Endodermal cell (in vitro differentiated cells): ENCODE results near the gene TNF. TPM values are rescaled to one million over a fixed set of nuclear protein-coding genes. Genes with fewer than 3 reads are reported as not detected.
"Not testable (repeated sequence)": the region's sequence is repeated elsewhere in the genome, so short reads cannot be mapped to it uniquely, and the experiment has no call there.

Source experiments
- DNase-seq: peaks from one replicate; pipeline ENCODE4 v3.0.0-alpha.2; 2017
- H3K27ac ChIP-seq: 2 replicates; pipeline ENCODE4 v1.5.1; 2013; ENCODE audit warnings: mild to moderate bottlenecking, low read depth, low read length, moderate library complexity
- H3K27me3 ChIP-seq: 2 replicates; pipeline ENCODE4 v1.6.1; 2013; ENCODE audit warnings: mild to moderate bottlenecking, low read length, moderate library complexity; ENCODE audit not compliant: insufficient read depth, control insufficient read depth, poor library complexity, severe bottlenecking
- H3K36me3 ChIP-seq: 2 replicates; pipeline ENCODE4 v1.7.0; 2013; ENCODE audit warnings: mild to moderate bottlenecking, low read length, moderate library complexity; ENCODE audit not compliant: control insufficient read depth, insufficient read depth
- H3K4me1 ChIP-seq: one replicate; pipeline ENCODE4 v1.7.0; 2013; ENCODE audit warnings: low read length; ENCODE audit not compliant: control insufficient read depth, insufficient read depth
- H3K4me3 ChIP-seq: 2 replicates; pipeline ENCODE4 v1.5.1; 2013; ENCODE audit warnings: mild to moderate bottlenecking, low read length, moderate library complexity
- H3K9ac ChIP-seq: 2 replicates; pipeline ENCODE4 v1.6.1; 2013; ENCODE audit warnings: mild to moderate bottlenecking, low read length, moderate library complexity; ENCODE audit not compliant: poor library complexity, severe bottlenecking; ENCODE audit errors: extremely low read depth
- H3K9me3 ChIP-seq: 2 replicates; pipeline ENCODE4 v1.6.1; 2013; ENCODE audit warnings: mild to moderate bottlenecking, low read length, moderate library complexity; ENCODE audit not compliant: control insufficient read depth
- H3K27ac Mint-ChIP-seq: 2 replicates; pipeline ENCODE4 v1.8.0; 2020; ENCODE audit warnings: mixed read lengths
- H3K27me3 Mint-ChIP-seq: 2 replicates; pipeline ENCODE4 v1.8.0; 2021; ENCODE audit warnings: mild to moderate bottlenecking, mixed read lengths; ENCODE audit not compliant: insufficient read depth
- H3K36me3 Mint-ChIP-seq: 2 replicates; pipeline ENCODE4 v1.8.0; 2020; ENCODE audit warnings: low read depth, mixed read lengths
- H3K4me1 Mint-ChIP-seq: 2 replicates; pipeline ENCODE4 v1.8.0; 2020; ENCODE audit warnings: mixed read lengths
- H3K4me3 Mint-ChIP-seq: 2 replicates; pipeline ENCODE4 v1.8.0; 2020; ENCODE audit warnings: mild to moderate bottlenecking, moderate library complexity, mixed read lengths
- H3K9me3 Mint-ChIP-seq: 2 replicates; pipeline ENCODE4 v1.8.0; 2020; ENCODE audit warnings: mild to moderate bottlenecking, mixed read lengths
- CTCF ChIP-seq: fragments of 200-600 bp; sonication (generic); conservative IDR thresholded peaks from 2 replicates; pipeline ENCODE4 v1.5.0; 2021; ENCODE audit warnings: antibody characterized with exemption, mild to moderate bottlenecking
- WGBS, 2 experiments: methylation state at CpG; one replicate each; pipeline versions ENCODE4 v1.1.5 to v1.1.7; 2013; ENCODE audit warnings: missing lambda C conversion rate in 2 of 2, mixed read lengths in 1 of 2; ENCODE audit not compliant: insufficient coverage in 1 of 2, insufficient read length in 1 of 2; 5-methylcytosine and 5-hydroxymethylcytosine counted together
- total RNA-seq, 2 donors: library from RNA; stranded (reverse); fragmentation: NEBNext Ultra II Directional in 1 of 2; extraction: Animal tissue kit (Norgen Biotek cat#: 25700) in 1 of 2; gene quantifications; 2 replicates in 1 of 2; 3 replicates in 1 of 2; pipeline ENCODE4 v1.2.1, GENCODE V29; 2021

TNF gene
- total RNA-seq, 2 donors from 2014 or later = not detected

GRCh38 chr6:31548544-31548873, 26.9 kb upstream of the TNF start:
- no peak for DNase-seq

GRCh38 chr6:31551371-31551770, 24.0 kb upstream of the TNF start:
- DNase-seq = peak; percentile 86
- H3K27ac Mint-ChIP-seq, H3K27me3 Mint-ChIP-seq: not testable (repeated sequence)

More at GRCh38 chr6:31548544-31548873, 26.9 kb upstream of the TNF start:
- Histone ChIP-seq H3K4me3 (peak overlapping the region; percentile 77), H3K9me3 (no peaks in the 10 kb centered on the region), H3K4me1 (peaks cover 5% of the 10 kb centered on the region), H3K27ac (no peak overlapping the region), H3K36me3 (peaks cover 29% of the 10 kb centered on the region), H3K9ac (no peak overlapping the region), H3K27me3 (no peaks in the 10 kb centered on the region)
- no peak for TF ChIP-seq CTCF
- no peaks in the 10 kb centered on the region for H3K27me3 Mint-ChIP-seq
- peaks cover 12% of the 10 kb centered on the region for H3K4me1 Mint-ChIP-seq
- peaks cover 28% of the 10 kb centered on the region for H3K36me3 Mint-ChIP-seq
- H3K4me3 Mint-ChIP-seq = peak overlapping the region; percentile 54
- WGBS, 2 experiments = 88 to 100% methylated on average over 1 to 2 of the region's 2 CpGs
- no peak overlapping the region for H3K27ac Mint-ChIP-seq
- H3K9me3 Mint-ChIP-seq = no peaks in the 10 kb centered on the region

GRCh38 chr6:31556307-31556706, 19.1 kb upstream of the TNF start:
- H3K4me1 Mint-ChIP-seq = no peaks in the 10 kb centered on the region
- no peaks in the 10 kb centered on the region for H3K9me3 Mint-ChIP-seq

More at GRCh38 chr6:31551371-31551770, 24.0 kb upstream of the TNF start:
- H3K9me3 ChIP-seq, H3K4me1 ChIP-seq, H3K9ac ChIP-seq, H3K27me3 ChIP-seq, H3K4me1 Mint-ChIP-seq, H3K27ac ChIP-seq, H3K4me3 ChIP-seq, H3K9me3 Mint-ChIP-seq, H3K4me3 Mint-ChIP-seq: not testable (repeated sequence)
- peaks cover 37% of the 10 kb centered on the region for H3K36me3 ChIP-seq
- peak; percentile 80 for TF ChIP-seq CTCF
- peaks cover 33% of the 10 kb centered on the region for H3K36me3 Mint-ChIP-seq
- WGBS, 2 experiments = 75 to 76% methylated on average over 4 to 5 of the region's 5 CpGs

More at GRCh38 chr6:31556307-31556706, 19.1 kb upstream of the TNF start:
- DNase-seq = no peak
- Mint-ChIP-seq H3K4me3 (no peak overlapping the region), H3K27ac (no peak overlapping the region), H3K36me3 (peaks cover 26% of the 10 kb centered on the region), H3K27me3 (no peaks in the 10 kb centered on the region)
- H3K27ac ChIP-seq = no peak overlapping the region
- peaks cover 33% of the 10 kb centered on the region for H3K36me3 ChIP-seq
- WGBS, 2 experiments = 94% methylated on average over 3 of the region's 3 CpGs; no CpG with 5 or more reads in 1 of the 2 experiments
- H3K27me3 ChIP-seq = no peaks in the 10 kb centered on the region
- H3K9me3 ChIP-seq = no peaks in the 10 kb centered on the region
- no peak for TF ChIP-seq CTCF
- H3K4me1 ChIP-seq = no peaks in the 10 kb centered on the region
- no peak overlapping the region for H3K4me3 ChIP-seq
- H3K9ac ChIP-seq = no peak overlapping the region
